ENCODE measurements around the gene TSKS. TPM values are rescaled to one million over a fixed set of nuclear protein-coding genes. Genes with fewer than 3 reads are reported as not detected.

The TSKS gene
- total RNA-seq, 2 donors from 2014 or later: not detected

- DNase-seq: no peak
- Histone ChIP-seq H3K27me3 (no peaks in the 10 kb centered on the region), H3K36me3 (no peaks in the 10 kb centered on the region), H3K27ac (no peak overlapping the region), H3K4me3 (no peak overlapping the region), H3K9me3 (no peaks in the 10 kb centered on the region), H3K4me1 (no peaks in the 10 kb centered on the region), H3K9ac (ENCODE audit: low read depth in 2 of 2, low read length in 2 of 2) (no peak overlapping the region)
- no peak for TF ChIP-seq CTCF (IDR thresholded peaks at IDR 0.05)
- intact Hi-C loops (cut with DNase I): no loop called here
Measured at GRCh38 chr19:49786376-49786820, 23.3 kb upstream of the TSKS start.

- Histone ChIP-seq H3K27me3 (no peaks in the 10 kb centered on the region), H3K9me3 (no peaks in the 10 kb centered on the region), H3K27ac (no peak overlapping the region), H3K9ac (ENCODE audit: low read depth in 2 of 2, low read length in 2 of 2) (no peak overlapping the region), H3K4me3 (no peak overlapping the region), H3K4me1 (no peaks in the 10 kb centered on the region), H3K36me3 (no peaks in the 10 kb centered on the region)
- no peak for DNase-seq
- intact Hi-C loops (cut with DNase I): no loop called here
- no peak for TF ChIP-seq CTCF (IDR thresholded peaks at IDR 0.05)
Measured at GRCh38 chr19:49782515-49782914, 19.4 kb upstream of the TSKS start.

GRCh38 chr19:49781394-49781793, 18.3 kb upstream of the TSKS start:
- no peak overlapping the region for H3K4me3 ChIP-seq
- DNase-seq: no peak
- no peak overlapping the region for H3K27ac ChIP-seq
- no peaks in the 10 kb centered on the region for H3K4me1 ChIP-seq
- H3K27me3 ChIP-seq: no peaks in the 10 kb centered on the region
- no peak overlapping the region for H3K9ac ChIP-seq (ENCODE audit: low read depth in 2 of 2, low read length in 2 of 2)
- intact Hi-C loops (cut with DNase I): no loop called here
- no peaks in the 10 kb centered on the region for H3K9me3 ChIP-seq
- no peak for TF ChIP-seq CTCF (IDR thresholded peaks at IDR 0.05)
- H3K36me3 ChIP-seq: no peaks in the 10 kb centered on the region

- TF ChIP-seq CTCF (IDR thresholded peaks at IDR 0.05): no peak
Measured at GRCh38 chr19:49780861-49781260, 17.8 kb upstream of the TSKS start.

GRCh38 chr19:49779731-49780555, 16.8 kb upstream of the TSKS start:
- H3K27ac ChIP-seq: no peak overlapping the region
- H3K4me1 ChIP-seq: no peaks in the 10 kb centered on the region
- H3K27me3 ChIP-seq: no peaks in the 10 kb centered on the region
- intact Hi-C loops (cut with DNase I): no loop called here
- no peak overlapping the region for H3K4me3 ChIP-seq
- no peak overlapping the region for H3K9ac ChIP-seq (ENCODE audit: low read depth in 2 of 2, low read length in 2 of 2)
- no peak for TF ChIP-seq CTCF (IDR thresholded peaks at IDR 0.05)
- no peaks in the 10 kb centered on the region for H3K36me3 ChIP-seq
- no peaks in the 10 kb centered on the region for H3K9me3 ChIP-seq
- no peak for DNase-seq

More at GRCh38 chr19:49780861-49781260, 17.8 kb upstream of the TSKS start:
- H3K4me3 ChIP-seq: no peak overlapping the region
- no peak for DNase-seq
- intact Hi-C loops (cut with DNase I): no loop called here
- no peaks in the 10 kb centered on the region for H3K27me3 ChIP-seq
- H3K4me1 ChIP-seq: no peaks in the 10 kb centered on the region
- no peak overlapping the region for H3K27ac ChIP-seq
- H3K9ac ChIP-seq (ENCODE audit: low read depth in 2 of 2, low read length in 2 of 2): no peak overlapping the region
- no peaks in the 10 kb centered on the region for H3K9me3 ChIP-seq
- no peaks in the 10 kb centered on the region for H3K36me3 ChIP-seq
